Nephron progenitor cell (in vitro differentiated cells): ENCODE data around the gene LRP11.
A peak's percentile ranks its signal among the peaks of the same experiment; 100 is the strongest.
"Not testable (repeated sequence)": the region's sequence is repeated elsewhere in the genome, so short reads cannot be mapped to it uniquely, and the experiment has no call there.

Source experiments
- DNase-seq: peaks from one replicate; pipeline ENCODE4 v3.0.0; 2021
- H3K27ac Mint-ChIP-seq: 2 replicates; pipeline ENCODE4 v1.8.0; 2021; ENCODE audit warnings: mild to moderate bottlenecking, moderate library complexity, mixed read lengths
- H3K27me3 Mint-ChIP-seq: 2 replicates; pipeline ENCODE4 v1.8.0; 2021; ENCODE audit warnings: mild to moderate bottlenecking, low read depth, mixed read lengths; ENCODE audit not compliant: poor library complexity
- H3K36me3 Mint-ChIP-seq: 2 replicates; pipeline ENCODE4 v1.8.0; 2021; ENCODE audit warnings: low read depth, mixed read lengths
- H3K4me1 Mint-ChIP-seq: 2 replicates; pipeline ENCODE4 v1.8.0; 2021; ENCODE audit warnings: mixed read lengths
- H3K4me3 Mint-ChIP-seq: 2 replicates; pipeline ENCODE4 v1.8.0; 2021; ENCODE audit warnings: mild to moderate bottlenecking, moderate library complexity, mixed read lengths
- H3K9me3 Mint-ChIP-seq: 2 replicates; pipeline ENCODE4 v1.8.0; 2021; ENCODE audit warnings: mild to moderate bottlenecking, moderate library complexity, mixed read lengths
- TF ChIP-seq, protein P1 (sequence below): fragments of 200-600 bp; sonication (generic); IDR thresholded peaks from 2 replicates; pipeline ENCODE4 v1.5.0; 2021; ENCODE audit warnings: antibody characterized with exemption

The LRP11 gene

DNA sequence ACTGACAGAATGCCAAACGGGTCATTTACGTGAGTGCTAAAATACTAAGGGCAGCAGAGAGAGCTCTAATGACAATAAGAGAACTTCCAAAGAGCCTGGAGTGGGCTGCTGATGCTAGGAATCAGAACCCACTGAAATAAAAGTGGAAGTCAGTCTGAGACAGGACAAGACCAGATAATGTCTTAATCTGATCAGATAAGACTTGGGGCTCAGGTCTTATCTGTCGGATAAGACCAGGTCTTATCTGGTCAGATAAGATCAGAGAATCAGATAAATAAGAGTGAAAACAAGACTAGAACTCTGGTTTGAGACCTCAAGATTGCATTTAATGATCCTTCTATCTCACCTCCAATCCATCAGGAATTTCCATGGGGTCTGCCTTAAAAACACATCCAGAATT is 18.6 kb downstream of the LRP11 start:
- H3K27ac Mint-ChIP-seq = no peak overlapping the region
- TF ChIP-seq, protein P1, sequence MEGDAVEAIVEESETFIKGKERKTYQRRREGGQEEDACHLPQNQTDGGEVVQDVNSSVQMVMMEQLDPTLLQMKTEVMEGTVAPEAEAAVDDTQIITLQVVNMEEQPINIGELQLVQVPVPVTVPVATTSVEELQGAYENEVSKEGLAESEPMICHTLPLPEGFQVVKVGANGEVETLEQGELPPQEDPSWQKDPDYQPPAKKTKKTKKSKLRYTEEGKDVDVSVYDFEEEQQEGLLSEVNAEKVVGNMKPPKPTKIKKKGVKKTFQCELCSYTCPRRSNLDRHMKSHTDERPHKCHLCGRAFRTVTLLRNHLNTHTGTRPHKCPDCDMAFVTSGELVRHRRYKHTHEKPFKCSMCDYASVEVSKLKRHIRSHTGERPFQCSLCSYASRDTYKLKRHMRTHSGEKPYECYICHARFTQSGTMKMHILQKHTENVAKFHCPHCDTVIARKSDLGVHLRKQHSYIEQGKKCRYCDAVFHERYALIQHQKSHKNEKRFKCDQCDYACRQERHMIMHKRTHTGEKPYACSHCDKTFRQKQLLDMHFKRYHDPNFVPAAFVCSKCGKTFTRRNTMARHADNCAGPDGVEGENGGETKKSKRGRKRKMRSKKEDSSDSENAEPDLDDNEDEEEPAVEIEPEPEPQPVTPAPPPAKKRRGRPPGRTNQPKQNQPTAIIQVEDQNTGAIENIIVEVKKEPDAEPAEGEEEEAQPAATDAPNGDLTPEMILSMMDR = no peak
- peaks cover 7% of the 10 kb centered on the region for H3K27me3 Mint-ChIP-seq
- no peak overlapping the region for H3K4me3 Mint-ChIP-seq
- no peak for DNase-seq
- H3K4me1 Mint-ChIP-seq = no peaks in the 10 kb centered on the region
- no peaks in the 10 kb centered on the region for H3K36me3 Mint-ChIP-seq
- no peaks in the 10 kb centered on the region for H3K9me3 Mint-ChIP-seq

DNA sequence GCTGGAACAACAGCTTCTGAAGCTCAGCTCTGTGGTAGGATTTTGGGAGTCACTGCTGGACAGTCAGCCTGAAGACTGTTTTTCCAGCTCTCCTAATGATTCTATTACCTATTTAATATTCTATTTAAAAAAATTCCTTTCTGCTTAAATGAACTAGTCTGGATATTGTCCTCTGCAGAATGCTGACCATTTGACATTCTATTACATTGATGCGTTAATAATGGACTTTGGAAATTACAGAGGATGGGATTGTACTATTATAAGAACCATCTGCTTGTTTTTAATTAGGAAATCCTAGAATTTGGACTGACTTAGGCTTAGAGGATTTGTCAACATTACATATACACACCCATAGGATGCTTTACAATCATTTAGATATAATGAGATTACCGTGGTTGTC is 19.7 kb downstream of the LRP11 start:
- Mint-ChIP-seq H3K4me3 (no peak overlapping the region), H3K36me3 (no peaks in the 10 kb centered on the region), H3K9me3 (no peaks in the 10 kb centered on the region), H3K27ac (no peak overlapping the region), H3K27me3 (peaks cover 7% of the 10 kb centered on the region), H3K4me1 (no peaks in the 10 kb centered on the region)
- no peak for DNase-seq
- TF ChIP-seq, protein P1 = no peak

DNA sequence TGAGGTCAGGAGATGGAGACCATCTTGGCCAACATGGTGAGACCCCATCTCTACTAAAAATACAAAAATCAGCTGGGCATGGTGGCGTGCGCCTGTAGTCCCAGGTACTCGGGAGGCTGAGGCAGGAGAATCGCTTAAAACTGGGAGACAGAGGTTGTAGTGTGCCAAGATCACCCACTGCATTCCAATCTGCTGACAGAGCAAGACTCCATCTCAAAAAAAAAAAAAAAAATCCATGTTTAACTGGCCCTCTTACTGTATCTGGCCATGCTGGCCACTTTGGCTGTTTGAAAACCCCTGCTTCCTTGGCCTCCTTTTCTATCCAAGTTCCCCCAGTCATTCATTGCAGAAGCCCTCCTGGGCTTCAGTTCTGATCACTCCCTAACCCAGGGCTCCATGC is 20.1 kb downstream of the LRP11 start:
- not testable (repeated sequence) for H3K27me3 Mint-ChIP-seq, H3K4me1 Mint-ChIP-seq

DNA sequence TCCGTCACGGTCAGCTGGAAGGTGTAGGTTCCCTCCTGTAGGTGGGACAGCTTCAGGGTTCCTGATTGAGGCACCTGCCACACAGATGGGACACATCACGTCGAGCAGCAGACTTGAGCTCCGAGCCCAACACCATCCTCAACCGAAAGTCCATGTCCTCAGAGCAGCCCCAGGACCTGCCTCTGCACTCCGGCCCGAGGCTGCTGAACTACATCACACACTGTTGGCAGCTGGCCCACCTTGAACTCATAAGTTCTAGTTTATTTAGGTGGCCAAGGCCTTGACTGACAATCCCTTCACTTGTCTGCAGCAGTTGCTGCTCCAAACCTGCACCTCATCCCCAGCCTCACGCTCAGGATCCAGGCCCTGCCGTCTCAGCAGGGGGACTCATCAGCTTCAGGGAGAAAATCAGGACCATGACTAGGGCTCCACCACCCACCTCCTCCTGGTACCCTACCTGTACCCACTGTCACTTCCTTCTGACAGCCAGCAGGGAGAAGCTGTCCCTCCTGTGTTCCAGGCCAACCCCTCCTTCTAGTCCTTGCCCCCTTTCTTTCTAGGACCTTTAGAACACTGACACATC is 21.0 kb downstream of the LRP11 start:
- TF ChIP-seq, protein P1 = no peak
- H3K36me3 Mint-ChIP-seq = no peaks in the 10 kb centered on the region
- H3K27me3 Mint-ChIP-seq = peaks cover 5% of the 10 kb centered on the region
- DNase-seq = no peak
- H3K27ac Mint-ChIP-seq = no peak overlapping the region
- H3K4me1 Mint-ChIP-seq = no peaks in the 10 kb centered on the region
- H3K4me3 Mint-ChIP-seq = no peak overlapping the region
- no peaks in the 10 kb centered on the region for H3K9me3 Mint-ChIP-seq

More for the DNA sequence above, 20.1 kb downstream of the LRP11 start:
- not testable (repeated sequence) for DNase-seq, H3K4me3 Mint-ChIP-seq, H3K36me3 Mint-ChIP-seq, H3K9me3 Mint-ChIP-seq, H3K27ac Mint-ChIP-seq

DNA sequence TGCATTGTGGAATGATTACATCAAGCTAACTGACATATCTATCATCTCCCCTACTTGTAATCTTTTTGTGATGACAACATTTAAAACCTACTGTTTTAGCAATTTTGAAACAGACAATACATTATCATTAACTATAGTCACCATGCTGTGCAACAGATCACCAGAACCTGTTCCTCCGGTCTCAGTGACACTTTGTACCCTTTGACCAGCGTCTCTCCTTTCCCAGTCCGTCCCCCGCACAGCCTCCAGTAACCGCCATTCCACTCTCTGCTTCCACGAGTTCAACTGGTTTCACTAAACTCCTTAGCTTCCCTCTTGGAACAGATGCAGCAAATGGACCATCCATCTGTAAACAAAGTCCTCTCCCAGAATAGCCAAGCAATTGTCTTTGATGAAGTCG is 21.8 kb downstream of the LRP11 start:
- Mint-ChIP-seq H3K4me1 (no peaks in the 10 kb centered on the region), H3K4me3 (no peak overlapping the region), H3K27me3 (peaks cover 5% of the 10 kb centered on the region), H3K36me3 (no peaks in the 10 kb centered on the region), H3K9me3 (no peaks in the 10 kb centered on the region), H3K27ac (no peak overlapping the region)
- DNase-seq = no peak
- TF ChIP-seq, protein P1 = no peak

DNA sequence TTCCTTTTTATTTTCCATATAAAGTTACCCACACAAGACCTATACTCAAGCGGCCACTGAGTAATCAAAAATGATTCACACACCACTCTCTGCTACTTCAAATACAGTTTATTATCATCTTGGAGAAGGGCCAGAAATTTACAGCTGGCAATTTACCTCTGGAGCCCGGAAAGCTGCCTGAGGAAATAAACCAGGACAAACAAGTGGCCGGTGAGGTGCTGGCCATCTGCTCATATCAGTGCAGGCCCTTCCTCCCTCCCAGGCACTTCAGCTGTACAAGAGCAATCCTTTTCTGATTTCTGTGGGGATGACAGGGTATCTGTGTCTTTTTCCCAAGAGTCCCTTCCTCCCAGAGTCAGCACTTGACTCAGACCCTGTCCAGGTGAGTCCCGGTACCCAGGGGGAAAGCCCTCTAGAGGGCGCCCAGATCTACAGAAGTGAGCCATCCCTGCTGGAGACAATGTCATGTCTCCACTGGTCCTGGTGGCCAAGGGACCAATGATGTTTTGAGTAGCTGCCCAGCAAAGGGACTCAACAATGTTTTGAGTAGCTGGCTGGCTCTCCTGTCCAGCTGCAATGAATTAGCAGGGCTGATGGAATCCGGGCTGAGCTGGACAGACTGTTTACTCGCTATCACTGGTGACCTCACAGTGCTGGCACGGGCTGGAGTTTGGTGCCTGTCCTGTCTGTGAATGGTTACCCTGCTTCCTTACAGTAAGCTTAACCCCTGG is 23.6 kb downstream of the LRP11 start:
- H3K4me1 Mint-ChIP-seq = no peaks in the 10 kb centered on the region
- peak; percentile 26 for DNase-seq

More for the DNA sequence above, 23.6 kb downstream of the LRP11 start:
- Mint-ChIP-seq H3K9me3 (no peaks in the 10 kb centered on the region), H3K36me3 (no peaks in the 10 kb centered on the region), H3K27ac (no peak overlapping the region), H3K27me3 (peaks cover 5% of the 10 kb centered on the region), H3K4me3 (no peak overlapping the region)
- TF ChIP-seq, protein P1 = peak; percentile 27
